ENCODE measurements around the gene AKAP7. TPM values are rescaled to one million over a fixed set of nuclear protein-coding genes. Genes with fewer than 3 reads are reported as not detected.

AKAP7 gene
- total RNA-seq, 1 donor from 2014 or later = 4.2 TPM

DNA sequence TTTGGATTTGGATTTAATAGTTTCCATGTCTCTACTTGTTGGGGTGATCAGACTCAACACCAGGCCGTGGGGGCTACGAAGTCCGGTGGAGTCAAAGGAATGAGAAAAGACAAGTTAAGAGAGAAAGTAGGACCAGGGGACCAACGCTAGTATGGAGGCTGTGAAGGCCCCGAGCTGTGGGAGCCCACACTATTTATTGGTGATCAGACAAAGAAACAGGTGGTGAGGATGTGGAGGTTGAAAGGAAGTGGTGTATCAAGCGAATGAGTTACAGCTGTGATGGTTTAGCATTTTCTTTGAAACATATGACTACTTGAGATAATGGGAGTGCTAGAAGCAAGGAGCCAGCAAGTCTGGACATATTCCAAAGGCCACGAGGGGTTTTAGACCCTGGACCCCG lies 62.4 kb downstream of the AKAP7 start:
- no peak for DNase-seq (ENCODE audit: extremely low read depth, low read depth, low spot score)

DNA sequence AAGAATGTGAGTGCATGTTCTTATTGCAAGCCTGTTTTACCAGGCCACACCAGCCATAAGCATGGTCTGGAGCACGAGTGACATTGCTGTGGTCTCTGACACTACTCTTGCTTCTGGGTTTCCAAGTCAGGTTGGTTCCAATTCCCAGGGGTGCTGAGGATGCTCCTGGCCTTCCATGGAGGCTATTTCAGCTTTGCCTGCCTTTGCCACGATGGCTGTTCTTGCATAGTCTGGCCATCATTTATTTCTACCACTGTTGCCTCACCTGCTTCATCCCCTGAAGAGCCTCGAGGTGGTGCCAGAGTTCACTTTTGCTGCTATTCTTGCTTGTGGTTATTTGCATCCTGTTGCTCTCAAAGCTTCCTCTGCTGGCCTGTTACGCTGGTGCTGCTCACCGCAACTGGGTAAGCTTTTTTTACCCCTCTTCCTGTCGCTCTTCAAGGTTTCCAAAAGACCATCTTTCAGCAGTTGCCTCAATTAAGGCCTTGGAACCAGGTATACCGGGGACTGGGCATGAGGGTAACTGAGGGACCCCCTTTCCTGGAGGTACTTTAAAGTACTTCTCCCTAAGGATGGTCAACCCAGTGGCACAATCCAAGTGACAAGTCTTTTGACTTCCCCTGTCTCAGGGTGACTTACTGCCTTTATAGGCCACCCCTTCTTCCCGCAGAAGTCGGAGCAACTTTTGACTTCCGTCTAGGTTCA lies 64.5 kb downstream of the AKAP7 start:
- peak; percentile 42 for DNase-seq (ENCODE audit: extremely low read depth, low read depth, low spot score)

DNA sequence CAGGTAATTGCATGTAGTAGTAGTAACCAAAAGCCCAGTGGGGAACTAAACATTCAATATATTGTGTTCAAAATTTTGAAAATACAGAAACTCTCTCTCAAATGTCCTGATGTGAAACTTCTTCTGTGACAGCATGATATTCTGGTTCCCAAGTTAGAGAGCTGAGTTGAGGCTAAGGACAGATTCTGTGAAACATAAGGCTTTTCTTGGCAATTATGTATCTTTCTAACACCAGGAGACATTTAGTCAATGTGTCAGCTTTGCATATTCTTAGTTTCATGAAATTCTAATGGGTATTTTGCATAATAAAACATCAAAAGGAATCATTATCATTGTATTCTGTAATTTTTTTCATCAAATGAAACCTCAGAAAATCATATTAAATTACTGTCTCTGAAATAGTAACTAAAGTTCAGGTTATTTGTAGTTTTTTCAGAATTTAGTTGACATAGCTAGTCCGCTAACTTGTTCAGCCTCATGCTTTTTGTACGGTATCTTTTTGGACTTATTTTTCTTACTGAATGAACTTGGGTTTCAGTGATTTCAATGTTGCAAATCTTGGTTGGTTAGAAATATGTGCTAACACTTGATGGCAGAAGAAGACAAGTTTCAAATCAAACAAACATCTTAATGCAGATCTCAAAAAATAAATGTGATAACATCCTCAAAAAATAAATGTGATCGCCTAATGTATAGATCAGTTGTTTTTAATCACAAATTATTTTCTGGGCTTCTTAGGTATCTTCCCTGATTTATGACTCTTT lies 70.4 kb downstream of the AKAP7 start:
- DNase-seq (ENCODE audit: extremely low read depth, low read depth, low spot score) = no peak

GRCh38 chr6:131206463-131207251 lies 71.4 kb downstream of the AKAP7 start:
- no peak for DNase-seq (ENCODE audit: extremely low read depth, low read depth, low spot score)

DNA sequence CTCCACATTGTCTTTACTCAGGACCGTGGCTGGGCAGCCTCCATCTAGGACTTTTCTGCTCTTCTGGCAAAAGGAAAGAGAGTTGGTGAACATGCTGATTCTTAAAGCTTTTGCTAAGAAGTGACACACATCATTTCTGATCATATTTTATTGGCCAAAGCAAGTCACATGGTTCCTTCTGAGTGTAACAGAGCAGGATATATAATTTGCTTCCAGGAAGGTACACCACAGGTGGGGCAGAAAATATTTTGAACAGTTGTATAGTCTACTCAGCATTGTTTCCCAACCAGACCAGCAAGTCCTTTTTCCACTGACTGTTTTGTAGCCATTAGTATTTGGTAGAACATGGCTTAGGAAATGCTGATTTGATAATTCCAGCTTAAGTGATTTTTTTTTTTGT lies 73.5 kb downstream of the AKAP7 start:
- DNase-seq (ENCODE audit: extremely low read depth, low read depth, low spot score) = no peak

DNA sequence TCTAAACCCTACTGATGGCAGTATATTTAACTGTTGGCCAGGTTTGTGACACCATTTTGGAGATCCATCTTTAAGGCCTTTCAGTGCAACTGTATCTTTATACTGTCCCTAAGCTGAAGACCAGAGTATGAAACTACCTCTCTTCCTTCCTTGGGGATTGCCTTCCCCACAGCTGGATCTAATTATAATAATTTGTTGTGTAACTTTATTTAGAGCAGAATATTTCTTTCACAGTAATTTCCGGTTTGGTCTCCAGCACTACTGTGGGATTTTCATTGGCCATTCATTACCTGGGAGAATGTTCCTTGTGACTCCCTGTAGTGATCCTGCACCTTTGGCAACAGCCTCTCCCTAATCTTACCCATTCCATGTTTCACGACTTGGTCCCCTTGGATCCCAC lies 75.2 kb downstream of the AKAP7 start:
- no peak for DNase-seq (ENCODE audit: extremely low read depth, low read depth, low spot score)

- no peak for DNase-seq (ENCODE audit: extremely low read depth, low read depth, low spot score)
Observed at GRCh38 chr6:131212024-131212423, 76.8 kb downstream of the AKAP7 start.

- DNase-seq (ENCODE audit: extremely low read depth, low read depth, low spot score) = no peak
Observed at GRCh38 chr6:131212913-131213312, 77.6 kb downstream of the AKAP7 start.

DNA sequence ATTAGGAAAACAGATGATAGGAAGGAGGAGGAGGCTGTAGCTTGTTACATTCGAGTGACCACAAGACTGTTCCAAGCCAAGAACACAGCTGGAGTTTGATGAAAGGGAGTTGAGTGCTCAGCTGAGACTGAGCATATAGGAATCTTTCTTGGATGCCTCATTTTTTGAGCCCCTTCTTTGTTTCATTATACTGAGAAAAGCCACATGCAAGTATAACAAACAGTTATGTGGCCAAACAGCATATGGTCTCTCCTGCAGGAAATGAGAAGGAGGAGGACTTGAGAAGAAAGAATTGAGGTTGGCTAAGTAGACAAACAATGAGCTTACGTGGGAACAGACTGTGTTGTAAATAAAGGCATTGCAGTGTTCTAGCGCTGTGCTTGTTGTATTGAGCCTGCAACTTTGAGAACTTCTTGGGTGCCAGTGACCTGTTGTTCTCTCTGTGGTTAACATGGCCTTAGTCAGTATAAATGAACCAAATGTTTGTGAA lies 78.3 kb downstream of the AKAP7 start:
- no peak for DNase-seq (ENCODE audit: extremely low read depth, low read depth, low spot score)

DNA sequence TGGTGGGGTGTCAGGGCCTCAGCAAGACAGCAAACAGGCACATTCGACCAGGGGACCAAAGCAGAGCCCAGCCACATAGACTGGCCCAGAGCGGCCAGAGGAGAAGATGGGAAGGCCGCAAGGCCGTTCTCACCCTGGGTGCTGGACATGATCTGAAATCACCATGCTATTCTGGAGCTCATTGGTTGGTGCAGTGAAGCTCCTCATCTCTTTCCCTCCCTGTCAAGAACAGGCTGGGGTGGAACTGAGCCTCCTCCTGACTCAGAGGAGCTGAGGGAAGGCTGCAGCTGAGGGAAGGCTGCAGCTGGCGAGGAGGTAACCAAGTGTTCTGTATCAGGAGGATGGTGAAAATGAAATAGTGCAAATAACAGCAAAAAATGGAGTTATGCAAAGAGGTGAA lies 80.0 kb downstream of the AKAP7 start:
- DNase-seq (ENCODE audit: extremely low read depth, low read depth, low spot score) = no peak

DNA sequence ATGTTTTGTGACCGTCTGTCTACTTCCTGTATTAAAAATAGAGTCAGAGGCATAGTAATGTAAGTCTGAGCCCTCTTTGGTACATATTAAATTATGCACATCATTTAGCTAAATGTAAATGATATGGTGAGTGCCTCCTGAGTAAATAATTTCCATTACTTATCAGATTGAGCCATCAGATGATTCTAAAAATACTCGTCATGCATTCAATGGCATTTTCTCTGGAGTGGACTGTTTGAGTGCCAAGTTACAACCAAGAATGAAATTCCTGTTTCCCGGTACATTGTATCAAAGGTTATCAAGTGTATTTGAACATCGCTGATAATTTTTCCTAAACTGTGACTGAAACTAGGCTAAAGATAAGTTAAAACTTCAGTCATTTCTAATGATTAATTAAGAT lies 81.0 kb downstream of the AKAP7 start:
- DNase-seq (ENCODE audit: extremely low read depth, low read depth, low spot score) = no peak

DNA sequence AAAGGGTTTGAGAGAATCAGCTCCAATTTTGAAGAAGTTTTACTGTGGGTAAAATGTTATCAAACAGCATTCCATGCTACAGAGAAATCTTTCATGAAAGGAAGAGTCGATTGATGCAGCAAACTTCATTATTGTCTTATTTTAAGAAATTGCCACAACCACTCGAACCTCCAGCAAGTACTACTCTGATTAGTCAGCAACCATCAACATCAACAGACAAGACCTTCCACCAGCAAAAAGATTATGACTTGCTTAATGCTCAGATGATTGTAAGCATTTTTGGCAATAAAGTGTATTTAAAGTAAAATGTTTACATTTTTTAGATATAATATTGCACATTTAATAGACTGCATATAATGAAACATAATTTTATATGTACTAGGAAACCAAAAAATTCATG lies 87.5 kb downstream of the AKAP7 start:
- no peak for DNase-seq (ENCODE audit: extremely low read depth, low read depth, low spot score)

DNA sequence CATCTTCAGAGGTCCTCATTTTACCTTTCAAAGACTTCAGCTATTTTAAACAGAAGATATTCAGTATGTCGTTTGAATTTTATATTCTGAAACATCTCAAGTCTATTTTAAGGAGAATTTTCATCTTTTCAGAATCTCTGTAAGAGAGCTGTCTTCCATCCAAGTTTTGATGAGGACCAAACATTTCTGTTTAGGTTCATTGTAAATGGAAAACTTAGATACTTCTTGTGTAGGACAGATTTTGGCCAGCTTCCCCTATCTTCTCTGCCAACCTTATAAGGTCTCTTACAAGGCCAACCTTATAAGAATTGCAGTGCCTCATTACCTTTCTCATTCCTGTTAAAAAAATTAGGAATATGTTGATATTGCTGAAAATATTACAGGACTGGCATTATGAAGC lies 88.1 kb downstream of the AKAP7 start:
- DNase-seq (ENCODE audit: extremely low read depth, low read depth, low spot score) = no peak

GRCh38 chr6:131225127-131225526 lies 89.9 kb downstream of the AKAP7 start:
- no peak for DNase-seq (ENCODE audit: extremely low read depth, low read depth, low spot score)

DNA sequence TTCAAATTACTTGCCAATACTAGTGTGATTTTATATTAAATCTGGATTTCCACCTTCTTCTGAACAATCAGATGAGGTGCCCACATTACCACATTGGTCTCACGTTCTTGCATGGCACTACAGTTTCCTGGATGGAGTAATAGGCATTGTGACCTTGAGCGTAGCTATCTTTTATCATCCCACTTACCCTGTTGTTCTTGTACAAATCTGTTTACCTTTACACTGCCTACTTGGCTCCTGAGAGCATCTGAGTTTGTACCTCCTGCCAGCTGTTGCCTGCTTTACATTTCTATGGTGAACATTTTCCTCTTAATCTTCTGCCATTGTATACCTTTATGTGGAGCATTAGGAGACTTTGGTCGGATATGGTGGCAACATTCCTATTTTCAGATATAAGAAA lies 90.7 kb downstream of the AKAP7 start:
- DNase-seq (ENCODE audit: extremely low read depth, low read depth, low spot score) = no peak

GRCh38 chr6:131226459-131227157 lies 91.3 kb downstream of the AKAP7 start:
- DNase-seq (ENCODE audit: extremely low read depth, low read depth, low spot score) = no peak

GRCh38 chr6:131227158-131227543 lies 91.9 kb downstream of the AKAP7 start:
- DNase-seq (ENCODE audit: extremely low read depth, low read depth, low spot score) = no peak

DNA sequence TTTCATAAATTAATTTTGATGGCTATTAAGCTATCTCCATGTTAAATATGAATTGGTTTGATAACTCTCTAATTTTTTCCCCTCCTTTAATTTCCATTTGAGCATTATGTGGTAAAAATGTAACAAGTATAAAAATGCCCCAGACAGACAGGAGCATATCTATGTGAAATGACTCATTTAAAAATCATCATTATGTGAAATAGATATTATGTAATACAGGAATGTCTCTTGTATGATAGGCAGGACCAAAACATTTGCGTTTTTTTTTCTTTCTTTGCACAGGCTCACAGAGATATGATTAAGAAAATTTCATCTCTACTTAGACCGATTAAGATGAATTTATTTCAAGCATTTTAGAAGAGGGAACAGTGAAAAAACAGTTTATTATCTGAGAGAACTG lies 95.8 kb downstream of the AKAP7 start:
- DNase-seq (ENCODE audit: extremely low read depth, low read depth, low spot score) = no peak

- no peak for DNase-seq (ENCODE audit: extremely low read depth, low read depth, low spot score)
Observed at GRCh38 chr6:131231891-131232290, 96.6 kb downstream of the AKAP7 start.

GRCh38 chr6:131244942-131245341 lies 109.7 kb downstream of the AKAP7 start:
- no peak for DNase-seq (ENCODE audit: extremely low read depth, low read depth, low spot score)

- DNase-seq (ENCODE audit: extremely low read depth, low read depth, low spot score) = no peak
Observed at GRCh38 chr6:131250122-131250521, 114.9 kb downstream of the AKAP7 start.
